TTC549 (cell line): ENCODE results near the gene BCAP31.

Experiments used
- FAIRE-seq: peaks from 2 replicates; lab custom pipeline; 2012; peaks lifted over from hg19 to GRCh38; lab: Jason Lieb, UNC

The BCAP31 gene

GRCh38 chrX:153673428-153674218, 50.6 kb downstream of the BCAP31 start, which contains the start of gene PNCK:
TSS of gene PNCK (minus strand) at chrX:153673813. CDS start at chrX:153673076, 737 bp downstream.
- FAIRE-seq = no peak

DNA sequence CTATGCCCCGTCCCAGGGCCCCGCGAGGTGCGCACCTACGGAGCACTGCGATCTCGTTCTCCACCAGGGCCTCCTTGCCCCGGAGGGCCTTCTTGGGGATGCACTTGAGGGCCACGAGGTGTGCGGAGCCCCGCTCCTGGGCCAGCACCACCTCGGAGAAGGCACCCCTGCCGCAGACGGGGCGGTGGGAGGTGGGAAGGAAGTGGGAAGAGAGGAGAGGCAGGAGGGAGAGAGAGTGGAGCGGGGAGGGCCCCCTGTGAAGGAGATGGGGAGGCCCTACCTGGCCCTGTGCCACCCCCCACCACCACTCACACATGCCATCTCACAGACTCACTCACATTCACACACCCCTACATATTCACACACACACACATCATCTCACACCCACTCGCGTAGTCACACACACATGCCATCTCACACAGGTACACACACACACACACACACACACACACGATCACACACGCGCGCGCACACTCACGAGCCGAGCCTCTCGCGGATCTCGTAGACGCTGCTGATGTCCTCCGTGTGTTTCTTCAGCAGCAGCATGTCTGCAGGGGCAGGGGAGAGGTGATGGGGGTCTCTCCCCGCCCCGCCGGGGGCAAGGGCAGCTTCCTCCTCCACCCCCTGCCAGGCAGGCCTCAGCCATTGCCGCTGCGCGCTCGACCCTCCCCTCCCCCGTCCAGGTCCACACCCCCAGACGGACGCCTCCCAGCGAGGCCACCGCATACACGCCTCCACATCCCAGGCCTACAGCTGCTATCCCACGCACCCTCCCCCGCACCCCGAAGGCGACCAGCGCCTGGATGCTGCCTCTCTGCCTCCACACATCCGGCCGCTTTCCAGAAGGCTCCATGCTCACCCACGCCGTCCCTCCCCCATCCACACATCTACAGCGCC, 51.4 kb downstream of the BCAP31 start:
- FAIRE-seq = no peak

DNA sequence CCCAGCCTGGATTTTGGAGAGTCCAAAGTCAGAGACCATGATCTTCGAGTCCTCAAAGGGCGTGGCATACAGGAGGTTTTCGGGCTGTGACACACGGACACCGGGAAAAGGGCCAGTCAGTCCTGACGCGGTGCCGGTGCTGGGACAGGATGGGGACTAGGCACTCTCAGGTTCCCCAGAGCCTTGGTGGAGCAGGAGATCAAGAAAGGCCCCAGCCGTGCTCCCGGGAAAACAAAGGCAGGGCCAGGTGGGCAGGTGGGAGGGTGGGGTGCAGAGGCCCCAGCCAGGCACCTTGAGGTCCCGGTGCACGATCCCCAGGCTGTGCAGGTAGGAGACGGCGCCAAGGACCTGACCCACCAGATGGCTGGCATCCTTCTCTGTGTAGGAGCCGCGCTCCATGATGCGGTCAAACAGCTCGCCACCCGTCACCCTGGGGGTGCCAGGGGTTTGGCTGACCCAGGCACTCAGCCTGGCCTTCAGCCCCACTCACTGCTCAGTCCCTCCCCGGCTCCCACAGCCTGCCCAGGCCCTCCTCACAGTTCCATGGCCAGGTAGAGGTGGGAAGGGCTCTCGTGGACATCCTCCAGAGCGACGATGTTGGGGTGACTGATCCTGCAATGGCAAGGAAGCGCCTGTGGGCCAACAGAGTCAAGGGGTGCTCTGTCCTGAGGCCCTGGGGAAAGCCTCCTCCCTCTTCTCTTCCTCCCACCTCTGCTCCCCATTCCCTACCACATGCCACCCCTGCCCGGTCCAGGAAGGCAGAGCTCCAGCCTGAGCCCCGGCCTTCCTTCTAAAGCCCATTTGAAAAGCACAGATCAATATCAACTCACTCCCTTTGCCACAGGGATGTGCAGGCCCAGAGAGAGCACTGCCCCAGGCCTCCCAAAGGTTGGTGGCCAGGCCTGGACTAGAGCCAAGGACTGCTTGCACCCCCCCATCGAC, 52.3 kb downstream of the BCAP31 start:
- FAIRE-seq = no peak

DNA sequence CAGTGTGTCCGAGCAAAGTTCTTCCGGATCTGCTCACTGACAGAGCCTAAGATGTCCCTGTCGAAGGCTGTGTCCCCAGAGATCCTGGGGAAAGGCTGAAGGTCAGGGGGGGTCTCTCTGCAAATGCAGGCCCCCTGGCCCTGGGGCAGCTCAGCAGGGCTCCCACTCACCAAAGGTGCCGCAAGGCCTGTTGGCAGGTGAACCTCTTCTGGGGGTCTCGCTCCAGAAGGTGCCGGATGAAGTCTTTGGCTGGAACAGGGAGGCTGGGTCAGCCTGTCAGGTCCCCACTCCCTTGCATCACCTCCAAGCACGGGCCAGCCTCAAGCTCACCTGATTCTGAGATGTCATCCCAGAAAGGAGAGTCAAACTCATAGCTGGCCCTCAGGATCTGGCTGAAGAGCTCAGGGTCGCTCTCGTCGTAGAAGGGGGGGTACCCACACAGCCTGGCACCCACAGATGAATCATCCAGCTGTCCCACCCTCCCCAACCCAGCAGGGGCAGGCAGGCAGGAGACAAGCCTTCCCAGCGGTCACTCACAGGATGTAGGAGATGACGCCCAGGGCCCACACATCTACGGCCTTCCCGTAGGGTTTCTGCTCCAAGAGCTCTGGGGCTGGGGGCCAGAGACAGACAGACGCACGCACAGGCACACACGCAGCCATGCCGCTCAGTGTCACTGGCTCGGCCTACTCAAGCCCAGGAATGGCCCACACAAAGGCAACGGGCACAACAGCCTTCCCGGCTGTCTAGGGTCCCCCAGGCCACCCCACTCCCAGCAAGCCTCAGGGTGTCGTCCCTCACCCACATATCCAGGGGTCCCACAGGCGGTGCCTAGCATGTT, 53.2 kb downstream of the BCAP31 start:
- no peak for FAIRE-seq

DNA sequence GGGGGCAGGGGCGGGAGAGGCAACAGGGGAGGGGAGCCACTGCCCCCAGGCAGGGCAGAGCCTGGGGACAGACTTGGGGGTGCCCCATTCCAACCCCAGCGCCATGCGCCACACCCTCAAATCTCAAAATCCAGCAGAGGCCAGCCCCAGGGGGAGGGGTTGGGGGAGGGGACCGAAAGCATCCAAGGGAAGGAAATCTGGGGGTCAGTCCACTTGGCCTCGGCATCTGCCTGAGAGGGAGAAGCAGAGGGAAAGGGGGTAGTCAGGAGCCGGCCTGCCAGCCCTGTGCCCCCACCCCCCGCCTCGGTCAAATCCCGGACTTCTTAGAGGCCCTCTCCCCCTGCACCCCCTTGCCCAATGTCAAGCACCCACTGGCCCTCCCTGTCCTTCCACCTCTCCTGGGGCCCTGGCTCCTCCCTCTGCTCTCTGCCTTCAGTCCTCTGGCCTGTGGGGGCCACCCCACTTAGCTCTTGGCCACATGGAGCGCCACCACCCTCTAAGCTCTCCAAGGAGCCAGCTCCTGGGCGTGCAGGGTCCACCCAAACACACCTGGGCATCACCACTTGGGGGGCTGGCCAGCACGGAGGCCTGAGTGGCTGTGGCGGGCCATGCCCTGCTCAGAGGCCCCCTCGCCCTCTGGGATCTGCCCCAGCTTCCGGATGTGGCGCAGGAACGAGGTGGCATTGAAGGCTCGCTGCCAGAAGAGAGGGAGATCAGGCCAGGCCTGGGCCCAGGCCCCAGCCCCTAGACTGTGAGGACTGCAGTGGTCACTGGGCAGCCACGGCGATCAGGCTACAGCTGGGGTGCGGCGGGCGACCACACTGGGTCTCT, 54.1 kb downstream of the BCAP31 start:
- FAIRE-seq = no peak

DNA sequence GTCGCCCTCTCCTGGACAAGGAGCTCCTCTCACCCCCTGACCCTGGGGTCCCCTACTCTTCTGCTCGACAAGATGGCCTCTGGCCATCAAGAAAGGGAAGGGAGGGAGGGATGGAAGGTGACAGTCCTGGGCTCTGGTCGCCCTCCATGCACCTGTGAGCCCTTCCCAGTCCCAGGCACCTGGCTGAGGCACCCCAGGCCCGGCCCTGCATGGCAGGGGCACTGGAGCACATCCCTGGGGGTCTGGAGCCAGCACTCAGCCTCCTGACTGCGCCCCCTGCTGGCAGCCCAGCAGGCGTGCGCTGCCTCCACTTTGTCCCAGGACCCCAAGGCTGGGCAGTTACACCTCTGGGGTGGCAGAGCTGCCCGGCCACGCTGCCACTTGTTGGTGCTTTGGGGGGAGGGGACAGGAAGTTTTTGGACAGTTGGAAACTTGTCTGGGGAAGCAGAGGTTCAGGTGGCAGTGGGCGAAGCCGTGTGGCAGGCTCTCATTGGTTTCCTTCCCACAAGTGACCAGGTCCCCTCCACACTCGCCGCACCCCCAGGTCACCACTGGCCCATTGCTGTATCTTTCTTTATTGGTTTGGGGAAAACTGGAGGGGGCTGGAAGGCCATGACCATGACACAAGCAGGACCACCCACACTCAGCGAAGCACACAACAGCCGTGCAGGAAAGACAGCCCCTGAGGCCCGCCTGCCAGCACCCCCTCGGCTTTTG, 54.9 kb downstream of the BCAP31 start:
- FAIRE-seq = no peak

GRCh38 chrX:153668423-153669173, 55.6 kb downstream of the BCAP31 start:
- FAIRE-seq = no peak

DNA sequence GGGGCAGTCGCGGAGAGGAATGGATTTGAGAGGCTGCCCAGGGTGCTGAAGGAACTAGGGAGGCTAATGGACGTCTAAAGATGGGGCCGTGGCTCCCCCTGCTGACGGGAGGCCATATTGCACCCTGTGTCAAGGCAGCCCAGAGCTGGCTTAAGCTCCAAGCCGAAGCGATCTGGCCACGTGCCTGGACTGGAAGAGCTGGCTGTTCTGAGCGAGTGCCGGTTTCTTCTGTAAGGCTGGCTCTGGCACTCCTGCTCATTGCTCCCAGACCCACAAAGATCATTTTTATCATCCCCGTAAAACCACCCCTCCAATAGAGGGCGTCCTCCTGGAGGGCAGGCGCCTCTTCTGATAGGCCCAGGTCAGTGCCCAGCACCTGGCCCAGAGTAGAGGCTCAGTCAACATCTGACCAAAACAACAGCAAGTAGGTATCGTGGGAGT, 56.2 kb downstream of the BCAP31 start:
- no peak for FAIRE-seq

DNA sequence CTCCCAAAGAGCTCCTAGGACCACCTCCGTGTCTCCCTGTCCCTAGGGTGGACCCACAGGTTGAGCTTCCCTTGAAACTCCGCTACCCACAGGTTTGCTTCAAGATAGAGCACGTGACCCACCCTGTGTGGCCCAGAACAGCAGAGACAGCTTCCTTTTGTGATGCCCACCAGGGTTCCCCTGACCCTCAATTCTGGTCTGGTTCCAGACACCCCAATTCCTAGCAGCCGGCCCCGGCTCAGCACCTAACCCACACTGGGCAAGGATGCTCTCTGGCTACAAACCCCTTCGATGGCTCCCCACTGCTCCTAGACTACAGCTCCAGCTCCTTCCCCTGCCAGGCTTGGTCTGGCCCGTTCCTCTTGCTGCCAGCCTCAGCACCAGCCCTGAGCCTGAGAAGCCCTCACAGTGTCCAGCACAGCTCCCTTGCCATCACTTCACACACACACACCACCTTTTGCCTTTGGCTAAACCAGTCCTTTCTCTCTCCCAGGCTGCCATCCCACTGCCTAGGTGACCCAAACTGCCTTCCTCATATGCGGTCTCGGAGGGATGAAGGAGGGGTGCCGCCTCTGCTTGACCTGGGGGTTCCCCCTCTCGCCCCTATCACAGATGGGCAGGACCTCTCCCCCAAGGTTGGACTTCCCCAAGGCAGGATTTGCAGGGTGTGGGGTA, 56.8 kb downstream of the BCAP31 start:
- FAIRE-seq = no peak

GRCh38 chrX:153665726-153666306, 58.4 kb downstream of the BCAP31 start:
- no peak for FAIRE-seq

GRCh38 chrX:153662266-153662665, 61.9 kb downstream of the BCAP31 start:
- no peak for FAIRE-seq

DNA sequence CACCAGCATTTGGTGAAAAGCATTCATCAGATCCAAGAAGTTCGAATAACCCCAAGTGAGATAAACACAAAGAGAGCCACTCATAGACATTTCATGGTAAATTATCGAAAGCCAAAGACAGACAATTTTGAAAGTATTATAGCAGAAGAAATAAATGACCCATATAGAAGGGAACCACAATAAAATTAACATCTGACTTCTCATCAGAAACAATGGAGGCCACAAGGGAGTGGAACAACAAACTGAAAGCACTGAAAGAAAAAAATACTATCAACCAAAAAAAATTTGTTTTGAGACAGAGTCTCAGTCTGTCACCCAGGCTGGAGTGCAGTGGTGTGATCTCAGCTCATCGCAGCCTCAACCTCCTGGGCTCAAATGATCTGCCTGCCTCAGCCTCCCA, 64.9 kb downstream of the BCAP31 start:
- FAIRE-seq = no peak

GRCh38 chrX:153657161-153657560, 67.0 kb downstream of the BCAP31 start:
- FAIRE-seq = no peak

DNA sequence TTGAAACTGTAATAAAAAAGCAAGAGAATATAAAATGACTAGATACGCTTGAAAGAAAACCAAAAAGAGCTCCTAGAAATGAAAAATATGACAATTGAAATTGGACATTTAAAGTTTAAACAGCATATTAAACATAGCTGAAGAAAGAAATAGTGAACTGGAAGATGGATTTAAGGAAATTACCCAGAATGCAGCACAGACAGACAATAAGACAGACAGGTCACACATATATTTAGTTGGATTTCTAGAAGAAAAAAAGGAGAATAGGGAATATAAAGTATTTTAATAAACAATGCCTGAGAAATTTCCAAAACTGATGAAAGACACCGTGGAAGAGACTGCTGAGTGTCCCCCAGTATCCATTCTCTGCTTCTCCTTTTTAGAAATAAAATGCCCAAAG, 70.6 kb downstream of the BCAP31 start:
- no peak for FAIRE-seq

DNA sequence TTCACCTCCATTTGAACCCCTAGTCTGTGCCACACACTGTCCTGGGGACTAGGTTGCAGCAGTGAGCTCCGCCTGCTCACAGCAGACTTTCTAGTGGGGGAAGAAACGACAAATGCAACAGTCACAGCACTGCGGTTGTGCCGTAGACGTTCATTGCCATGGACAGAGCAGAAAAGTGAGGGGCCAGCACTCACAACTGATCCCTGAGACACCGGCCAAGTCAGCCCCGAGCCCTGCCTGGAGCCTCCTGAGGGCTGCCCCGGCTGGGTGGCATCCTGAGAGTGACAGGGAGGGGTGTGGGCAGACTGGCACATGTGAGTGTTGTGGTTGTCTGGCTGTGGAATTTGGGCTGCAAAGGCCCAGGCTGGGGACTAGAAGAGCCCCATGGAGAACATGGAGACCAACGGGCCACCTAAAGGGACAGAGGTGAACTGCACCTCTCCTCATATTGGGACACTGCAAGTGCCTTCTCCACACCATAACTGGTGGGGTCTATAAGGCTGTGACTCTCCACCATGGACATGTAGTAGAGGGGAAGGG, 72.6 kb downstream of the BCAP31 start:
- FAIRE-seq = no peak

DNA sequence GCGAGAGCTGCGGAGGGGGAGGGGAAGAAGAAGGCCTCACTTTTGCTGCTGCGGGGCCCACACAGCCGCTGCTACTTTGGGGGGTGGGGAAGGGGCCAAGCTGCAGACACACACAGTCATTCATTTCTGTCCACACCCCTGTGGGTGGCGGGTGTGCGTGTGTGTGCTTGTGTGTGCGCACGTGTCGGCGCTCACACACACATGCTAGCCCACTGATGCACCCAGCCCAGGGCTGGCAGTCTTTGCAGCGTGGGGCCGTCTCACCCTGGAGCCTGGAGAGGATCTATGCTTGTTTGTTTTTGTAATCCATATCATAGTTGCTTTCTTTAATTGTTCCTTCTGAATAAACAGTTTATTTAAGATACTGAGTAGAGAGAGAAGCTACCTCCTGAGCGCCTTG, 73.2 kb downstream of the BCAP31 start:
- FAIRE-seq = no peak
